Measurements from ENCODE around the gene PLEKHA5. TPM values are rescaled to one million over a fixed set of nuclear protein-coding genes. Genes with fewer than 3 reads are reported as not detected.

Gene PLEKHA5
- total RNA-seq, 1 donor from 2014 or later: 32.3 TPM

DNA sequence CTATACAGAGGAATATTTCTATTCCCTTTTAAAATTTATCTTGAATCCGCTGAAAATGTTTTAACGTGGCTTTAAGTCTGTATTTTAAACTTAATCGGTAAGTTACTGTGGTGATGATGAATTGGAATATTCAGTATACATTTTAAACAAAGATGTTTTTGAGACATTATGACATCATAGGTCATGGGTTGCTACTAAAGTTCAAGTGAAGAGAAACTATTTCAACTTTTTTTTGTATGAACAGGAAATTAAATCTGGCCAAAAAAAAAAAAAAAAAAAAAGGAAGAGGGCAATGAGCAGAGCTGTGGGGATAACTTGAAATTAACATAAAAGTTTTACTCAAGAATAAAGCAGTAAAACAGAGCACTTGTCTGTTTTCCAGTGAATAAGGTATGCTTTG, 109.0 kb downstream of the PLEKHA5 start:
- Mint-ChIP-seq H3K27me3 (ENCODE audit: unreplicated experiment) (no peaks in the 10 kb centered on the region), H3K27ac (ENCODE audit: unreplicated experiment) (peak overlapping the region; percentile 63), H3K4me1 (ENCODE audit: unreplicated experiment) (peaks cover 73% of the 10 kb centered on the region)

DNA sequence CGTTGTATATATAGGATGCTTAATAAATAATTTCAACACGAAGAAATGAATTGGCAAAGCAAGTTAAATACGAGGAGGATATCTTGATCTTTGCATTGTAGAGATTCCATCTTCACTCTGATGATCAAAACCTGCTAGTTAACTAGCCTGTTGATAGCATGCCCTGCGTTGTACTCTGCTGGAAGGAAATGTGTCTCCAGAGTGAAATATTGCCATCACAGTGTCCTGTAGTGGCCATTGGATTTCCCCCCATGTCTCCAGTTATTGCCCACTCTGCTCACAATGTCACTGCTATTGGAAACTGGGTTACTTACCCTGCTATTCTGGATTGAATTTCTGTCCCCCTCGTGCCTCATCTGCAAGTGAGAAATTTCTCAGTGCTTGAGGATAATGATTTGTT, 109.6 kb downstream of the PLEKHA5 start:
- Mint-ChIP-seq H3K9me3 (ENCODE audit: unreplicated experiment) (no peaks in the 10 kb centered on the region), H3K4me1 (ENCODE audit: unreplicated experiment) (peaks cover 71% of the 10 kb centered on the region), H3K27me3 (ENCODE audit: unreplicated experiment) (no peaks in the 10 kb centered on the region), H3K4me3 (ENCODE audit: unreplicated experiment) (no peak overlapping the region), H3K27ac (ENCODE audit: unreplicated experiment) (peak overlapping the region; percentile 84), H3K36me3 (ENCODE audit: unreplicated experiment) (no peaks in the 10 kb centered on the region)
- no peak for TF ChIP-seq CTCF (IDR thresholded peaks at IDR 0.05)
- DNase-seq (ENCODE audit: extremely low spot score, unreplicated experiment): no peak

More for the DNA sequence above, 109.0 kb downstream of the PLEKHA5 start:
- H3K4me3 Mint-ChIP-seq (ENCODE audit: unreplicated experiment): no peak overlapping the region
- TF ChIP-seq CTCF (IDR thresholded peaks at IDR 0.05): no peak
- H3K9me3 Mint-ChIP-seq (ENCODE audit: unreplicated experiment): no peaks in the 10 kb centered on the region
- H3K36me3 Mint-ChIP-seq (ENCODE audit: unreplicated experiment): no peaks in the 10 kb centered on the region
- no peak for DNase-seq (ENCODE audit: extremely low spot score, unreplicated experiment)

- Mint-ChIP-seq H3K27ac (ENCODE audit: unreplicated experiment) (peak overlapping the region; percentile 84), H3K4me1 (ENCODE audit: unreplicated experiment) (peaks cover 71% of the 10 kb centered on the region), H3K36me3 (ENCODE audit: unreplicated experiment) (no peaks in the 10 kb centered on the region), H3K27me3 (ENCODE audit: unreplicated experiment) (no peaks in the 10 kb centered on the region), H3K9me3 (ENCODE audit: unreplicated experiment) (no peaks in the 10 kb centered on the region), H3K4me3 (ENCODE audit: unreplicated experiment) (peak overlapping the region; percentile 2)
- no peak for TF ChIP-seq CTCF (IDR thresholded peaks at IDR 0.05)
- no peak for DNase-seq (ENCODE audit: extremely low spot score, unreplicated experiment)
Observed at GRCh38 chr12:19239616-19240234, 110.2 kb downstream of the PLEKHA5 start.

DNA sequence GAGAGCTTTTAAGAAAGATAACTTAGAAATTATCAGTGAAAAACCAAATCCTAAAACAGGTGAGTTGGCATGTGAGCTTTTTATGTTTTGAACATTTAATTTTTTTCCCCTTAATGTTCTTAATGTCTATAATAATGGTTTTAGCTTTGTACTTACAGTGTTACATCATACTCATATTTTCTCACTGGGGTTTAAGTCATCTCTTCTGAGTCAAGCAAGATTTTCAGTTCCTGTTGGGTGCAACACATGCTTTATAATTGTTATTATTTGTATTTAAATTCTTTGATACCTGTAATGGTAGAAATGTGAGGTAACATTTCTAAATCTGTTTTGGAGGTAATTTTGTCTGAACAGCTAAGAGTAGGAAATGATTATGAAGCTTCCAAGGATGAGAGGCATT, 113.0 kb downstream of the PLEKHA5 start:
- H3K27ac Mint-ChIP-seq (ENCODE audit: unreplicated experiment): no peak overlapping the region

DNA sequence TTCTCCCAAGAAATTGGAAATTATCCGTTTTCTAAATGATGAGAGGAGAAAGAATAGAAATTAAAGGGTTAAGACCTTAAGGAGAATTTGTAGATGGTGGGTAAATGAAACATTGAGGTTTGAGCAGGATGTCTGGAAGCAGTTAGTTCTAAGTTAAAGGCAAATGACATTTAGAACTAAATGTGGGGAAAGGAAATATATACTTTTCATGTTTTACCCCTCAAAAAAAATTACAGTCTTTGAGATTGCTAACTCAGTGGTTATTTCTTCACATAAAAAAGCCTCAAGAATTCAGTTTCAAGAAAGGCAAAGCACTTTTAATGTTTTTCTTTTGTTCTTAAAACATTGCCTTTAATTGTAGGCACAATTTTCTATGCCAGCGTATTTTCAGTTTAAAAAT, 114.0 kb downstream of the PLEKHA5 start:
- Mint-ChIP-seq H3K27me3 (ENCODE audit: unreplicated experiment) (no peaks in the 10 kb centered on the region), H3K4me1 (ENCODE audit: unreplicated experiment) (peaks cover 53% of the 10 kb centered on the region), H3K27ac (ENCODE audit: unreplicated experiment) (peak overlapping the region; percentile 86), H3K4me3 (ENCODE audit: unreplicated experiment) (peak overlapping the region; percentile 30), H3K36me3 (ENCODE audit: unreplicated experiment) (no peaks in the 10 kb centered on the region), H3K9me3 (ENCODE audit: unreplicated experiment) (no peaks in the 10 kb centered on the region)
- TF ChIP-seq CTCF (IDR thresholded peaks at IDR 0.05): no peak
- no peak for DNase-seq (ENCODE audit: extremely low spot score, unreplicated experiment)

More for the DNA sequence above, 113.0 kb downstream of the PLEKHA5 start:
- Mint-ChIP-seq H3K4me1 (ENCODE audit: unreplicated experiment) (peaks cover 57% of the 10 kb centered on the region), H3K9me3 (ENCODE audit: unreplicated experiment) (no peaks in the 10 kb centered on the region), H3K4me3 (ENCODE audit: unreplicated experiment) (no peak overlapping the region), H3K27me3 (ENCODE audit: unreplicated experiment) (no peaks in the 10 kb centered on the region), H3K36me3 (ENCODE audit: unreplicated experiment) (no peaks in the 10 kb centered on the region)
- no peak for TF ChIP-seq CTCF (IDR thresholded peaks at IDR 0.05)
- no peak for DNase-seq (ENCODE audit: extremely low spot score, unreplicated experiment)

Measured in osteocyte (in vitro differentiated cells).